Stimulated activated CD8-positive, alpha-beta memory T cell treated with anti-CD3 and anti-CD28 coated beads, Interleukin-2, amount 100 ng/mL, for 48 hours (primary cell): Measurements from ENCODE around the gene BLOC1S1.

Experiments
- DNase-seq, 2 donors: peaks; one replicate each; pipeline ENCODE4 v3.0.0-alpha.2; 2020; ENCODE audit warnings: low read depth in 2 of 2

The BLOC1S1 gene

GRCh38 chr12:55711786-55712553 is 3.9 kb upstream of the BLOC1S1 start:
- DNase-seq: no peak

DNA sequence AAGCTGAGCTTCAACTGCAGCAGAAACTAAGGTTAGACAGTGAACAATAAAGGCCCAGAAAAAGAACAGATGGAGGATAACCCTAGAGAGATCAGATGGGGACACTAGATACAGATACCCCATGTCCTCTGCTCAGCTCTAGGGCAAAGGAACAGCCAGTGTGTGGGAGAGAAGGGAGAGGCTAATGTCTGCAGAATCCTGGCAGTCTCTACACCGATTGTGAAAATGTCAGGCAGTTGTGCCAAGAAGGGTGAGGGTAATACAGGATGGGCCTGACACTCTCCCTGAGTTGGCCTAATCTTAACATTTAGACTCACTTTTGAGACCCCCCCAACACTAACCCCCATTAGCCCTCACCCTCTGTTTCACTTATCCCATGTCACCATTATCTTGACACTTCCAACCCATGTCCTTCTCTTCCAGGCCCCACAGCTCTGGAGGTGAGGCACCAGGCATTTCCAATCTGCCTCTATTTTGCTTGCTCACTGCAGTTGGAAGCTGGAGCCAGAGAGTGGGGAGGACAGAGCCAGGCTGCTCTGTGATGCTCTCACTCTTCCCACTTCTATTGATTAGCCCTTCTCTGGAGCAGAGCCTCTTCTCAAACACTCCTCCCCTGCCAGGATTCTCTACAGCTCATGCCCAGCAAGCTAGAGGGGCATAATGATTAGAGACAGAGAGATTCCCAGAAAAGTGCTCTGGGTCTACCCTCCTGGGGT is 3.0 kb upstream of the BLOC1S1 start:
- no peak for DNase-seq

GRCh38 chr12:55713721-55714120 is 2.1 kb upstream of the BLOC1S1 start:
- no peak for DNase-seq

GRCh38 chr12:55715169-55715764 is 579 bp upstream of the BLOC1S1 start:
- no peak for DNase-seq

DNA sequence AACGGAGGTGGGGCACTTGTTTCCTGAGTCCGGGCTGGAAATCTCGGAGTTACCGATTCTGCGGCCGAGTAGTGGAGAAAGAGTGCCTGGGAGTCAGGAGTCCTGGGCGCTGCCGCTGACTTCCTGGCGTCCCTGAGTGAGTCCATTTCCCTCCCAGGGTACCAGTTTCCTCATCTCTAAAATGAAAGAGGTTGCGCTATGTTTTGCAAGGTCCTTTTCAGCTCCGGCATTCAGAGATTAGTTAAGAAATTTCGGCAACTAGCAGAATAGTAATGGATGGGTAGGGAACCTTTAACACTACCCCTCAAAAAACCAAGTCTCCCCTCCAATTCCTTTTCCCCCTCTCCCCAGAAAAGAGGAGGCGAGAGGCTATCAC is 724 bp downstream of the BLOC1S1 start:
- no peak for DNase-seq

GRCh38 chr12:55717011-55718007 is 1.5 kb downstream of the BLOC1S1 start:
- no peak for DNase-seq

- DNase-seq: no peak
Measured at GRCh38 chr12:55718015-55718414, 2.2 kb downstream of the BLOC1S1 start.

DNA sequence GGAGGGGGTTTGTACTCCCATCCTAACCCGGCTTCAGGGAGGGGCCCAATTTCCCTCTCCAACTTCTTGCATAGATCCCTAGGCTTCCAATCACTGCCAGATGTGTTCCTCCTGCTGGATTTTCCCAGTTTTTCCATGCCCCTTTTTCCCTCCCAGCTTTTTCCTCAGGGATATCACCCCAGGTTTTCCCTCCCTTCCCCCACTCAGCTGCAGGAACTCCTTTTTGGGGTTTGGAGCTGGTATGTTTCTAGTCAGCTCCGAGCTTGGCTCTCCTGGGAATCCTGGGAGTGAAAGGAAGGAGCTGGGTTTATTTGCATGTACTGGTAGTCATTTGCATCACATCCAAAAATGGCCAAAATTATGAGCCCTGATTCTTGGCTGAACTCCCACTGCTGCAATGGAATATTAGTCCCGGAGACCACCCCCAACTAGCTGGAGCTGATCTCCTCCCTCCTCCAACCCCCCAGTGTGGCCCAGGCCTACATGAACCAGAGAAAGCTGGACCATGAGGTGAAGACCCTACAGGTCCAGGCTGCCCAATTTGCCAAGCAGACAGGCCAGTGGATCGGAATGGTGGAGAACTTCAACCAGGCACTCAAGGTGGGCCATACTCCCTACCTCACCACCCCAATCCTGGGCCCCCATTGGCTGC is 2.9 kb downstream of the BLOC1S1 start:
- DNase-seq: no peak

DNA sequence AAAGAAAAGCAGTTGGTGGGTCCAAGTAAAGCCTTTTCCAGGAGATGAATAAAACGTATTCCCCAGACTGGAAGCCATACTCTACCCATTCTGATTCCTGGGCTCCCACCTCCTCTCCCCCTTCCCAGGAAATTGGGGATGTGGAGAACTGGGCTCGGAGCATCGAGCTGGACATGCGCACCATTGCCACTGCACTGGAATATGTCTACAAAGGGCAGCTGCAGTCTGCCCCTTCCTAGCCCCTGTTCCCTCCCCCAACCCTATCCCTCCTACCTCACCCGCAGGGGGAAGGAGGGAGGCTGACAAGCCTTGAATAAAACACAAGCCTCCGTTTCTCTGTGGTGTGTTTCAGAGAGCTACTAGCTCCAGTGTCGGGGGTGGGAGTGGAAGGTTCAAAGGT is 3.5 kb downstream of the BLOC1S1 start:
- no peak for DNase-seq

DNA sequence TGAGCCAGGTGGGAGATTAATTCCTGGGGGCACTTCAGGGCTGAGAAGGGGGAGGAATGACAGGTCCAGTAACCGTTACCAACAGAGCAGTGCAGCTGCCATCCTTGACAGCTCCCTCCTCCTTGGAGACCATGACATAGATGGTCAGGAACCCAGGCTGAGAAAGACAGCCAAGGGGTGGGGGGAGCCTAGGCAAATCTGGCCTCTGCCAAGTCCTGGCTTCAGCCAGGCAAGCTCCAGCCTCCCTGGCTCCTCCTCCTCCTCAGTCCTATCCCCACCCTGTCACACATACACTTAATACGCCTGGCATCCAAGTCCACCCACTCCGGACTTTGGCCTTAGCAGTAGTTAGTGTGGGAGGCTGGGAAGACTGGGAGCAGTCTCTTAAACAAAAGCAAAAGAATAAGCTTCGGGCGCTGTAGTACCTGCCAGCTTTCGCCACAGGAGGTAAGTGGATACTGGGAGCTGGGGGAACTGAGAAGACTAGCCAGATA is 4.3 kb downstream of the BLOC1S1 start, which contains the start of gene RDH5:
Gene RDH5 (plus strand): TSS at position 323 of the 494 bp plus-strand sequence. CDS start 792 bp downstream, outside the sequence.
- DNase-seq: no peak

DNA sequence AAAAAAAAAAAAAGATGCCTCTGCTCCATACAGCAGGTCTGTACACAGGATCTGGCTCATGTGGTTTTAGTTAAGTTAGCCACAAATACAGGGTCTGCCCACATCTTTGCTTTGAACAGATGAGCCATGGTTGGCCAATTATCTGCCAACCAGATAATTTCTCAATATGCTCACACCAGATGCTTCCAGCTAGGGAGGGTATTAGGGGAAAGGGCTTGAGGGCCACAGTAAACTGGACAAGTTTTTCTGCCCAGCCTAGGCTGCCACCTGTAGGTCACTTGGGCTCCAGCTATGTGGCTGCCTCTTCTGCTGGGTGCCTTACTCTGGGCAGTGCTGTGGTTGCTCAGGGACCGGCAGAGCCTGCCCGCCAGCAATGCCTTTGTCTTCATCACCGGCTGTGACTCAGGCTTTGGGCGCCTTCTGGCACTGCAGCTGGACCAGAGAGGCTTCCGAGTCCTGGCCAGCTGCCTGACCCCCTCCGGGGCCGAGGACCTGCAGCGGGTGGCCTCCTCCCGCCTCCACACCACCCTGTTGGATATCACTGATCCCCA is 5.1 kb downstream of the BLOC1S1 start:
- DNase-seq: no peak

GRCh38 chr12:55721601-55722213 is 5.9 kb downstream of the BLOC1S1 start:
- no peak for DNase-seq

DNA sequence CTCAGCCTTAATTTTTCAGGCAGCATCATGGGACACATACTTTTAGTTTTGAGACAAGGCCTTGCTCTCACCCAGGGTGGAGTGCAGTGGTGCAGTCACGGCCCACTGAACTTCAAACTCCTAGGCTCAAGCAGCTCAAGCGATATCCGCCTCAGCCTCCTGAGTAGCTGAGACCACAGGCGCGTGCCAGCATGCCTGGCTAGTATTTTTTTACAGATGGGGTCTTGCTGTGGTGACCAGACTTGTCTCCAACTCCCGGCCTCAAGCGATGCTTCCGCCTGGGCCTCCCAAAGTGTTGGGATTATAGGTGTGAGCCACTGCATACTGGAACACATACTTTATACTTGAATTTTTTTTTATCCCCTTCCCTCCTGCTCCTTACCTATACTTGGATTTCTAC is 7.1 kb downstream of the BLOC1S1 start:
- no peak for DNase-seq

- no peak for DNase-seq
Measured at GRCh38 chr12:55723516-55724225, 7.8 kb downstream of the BLOC1S1 start.

DNA sequence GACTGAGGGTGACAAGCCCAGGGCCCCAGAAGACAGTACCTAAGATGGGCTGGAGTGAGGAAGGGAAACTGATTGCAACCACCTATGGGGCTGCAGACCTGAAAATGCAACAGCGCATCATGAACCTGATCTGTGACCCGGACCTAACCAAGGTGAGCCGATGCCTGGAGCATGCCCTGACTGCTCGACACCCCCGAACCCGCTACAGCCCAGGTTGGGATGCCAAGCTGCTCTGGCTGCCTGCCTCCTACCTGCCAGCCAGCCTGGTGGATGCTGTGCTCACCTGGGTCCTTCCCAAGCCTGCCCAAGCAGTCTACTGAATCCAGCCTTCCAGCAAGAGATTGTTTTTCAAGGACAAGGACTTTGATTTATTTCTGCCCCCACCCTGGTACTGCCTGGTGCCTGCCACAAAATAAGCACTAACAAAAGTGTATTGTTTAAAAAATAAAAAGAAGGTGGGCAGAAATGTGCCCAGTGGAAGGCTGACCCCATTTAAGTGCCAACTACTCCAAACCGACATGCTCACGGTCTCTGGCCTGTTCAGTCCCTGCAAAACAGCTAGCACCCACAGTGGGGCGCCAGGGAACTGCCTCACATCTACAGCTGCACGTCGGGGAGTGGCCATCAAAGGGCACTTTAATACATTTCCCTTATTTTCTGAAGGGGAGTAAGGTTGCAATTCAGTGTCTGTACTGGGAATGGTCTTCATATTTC is 8.5 kb downstream of the BLOC1S1 start:
- DNase-seq: peak; percentile 43 to 45

- DNase-seq: no peak
Measured at GRCh38 chr12:55724940-55725309, 9.1 kb downstream of the BLOC1S1 start.

- DNase-seq: no peak
Measured at GRCh38 chr12:55725556-55725955, 9.7 kb downstream of the BLOC1S1 start.

DNA sequence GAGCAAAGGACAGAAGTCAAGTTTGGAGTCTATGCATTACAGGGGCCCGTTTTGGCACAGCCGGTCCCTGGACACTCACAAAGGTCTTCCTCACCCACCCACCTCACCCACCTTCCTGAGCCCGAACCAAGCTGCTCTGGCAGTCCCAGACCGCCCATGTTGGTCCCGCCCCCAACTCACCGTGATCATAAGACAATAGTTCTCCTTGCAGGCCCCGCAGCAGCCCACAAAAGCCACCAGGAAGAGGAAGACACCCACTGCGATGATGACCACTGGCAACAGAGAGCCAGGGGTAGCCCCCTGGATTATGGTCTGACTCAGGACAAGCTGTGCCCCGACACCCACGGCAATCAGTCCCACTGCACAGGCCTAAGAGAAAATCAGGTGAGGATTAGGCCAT is 11.1 kb downstream of the BLOC1S1 start:
- no peak for DNase-seq

GRCh38 chr12:55727643-55728185 is 11.9 kb downstream of the BLOC1S1 start:
- no peak for DNase-seq
